ENCODE results near the gene KBTBD7. TPM values are rescaled to one million over a fixed set of nuclear protein-coding genes. Genes with fewer than 3 reads are reported as not detected.

Gene KBTBD7
- total RNA-seq, 1 experiment from 2014 or later, result 6.4 TPM

- no peak overlapping the region for H3K4me3 Mint-ChIP-seq (ENCODE audit: low read depth, unreplicated experiment)
- H3K27me3 Mint-ChIP-seq (ENCODE audit: unreplicated experiment), result no peaks in the 10 kb centered on the region
- H3K9me3 Mint-ChIP-seq (ENCODE audit: low read depth, unreplicated experiment), result no peaks in the 10 kb centered on the region
- no peak for TF ChIP-seq CTCF (IDR thresholded peaks at IDR 0.05; ENCODE audit: unreplicated experiment)
- no TSS peak for BruUV-seq (replicated peaks)
- intact Hi-C loops (cut with micrococcal nuclease; ENCODE audit: unreplicated experiment), result no loop called here
- H3K27ac Mint-ChIP-seq (ENCODE audit: unreplicated experiment), result no peak overlapping the region
- H3K36me3 Mint-ChIP-seq (ENCODE audit: insufficient read depth, unreplicated experiment), result peaks cover 1% of the 10 kb centered on the region
- no peak for DNase-seq
- CTCF ChIA-PET, result no interaction called here
- H3K4me1 Mint-ChIP-seq (ENCODE audit: low read depth, unreplicated experiment), result no peaks in the 10 kb centered on the region
These were observed 5.2 kb upstream of the KBTBD7 start for GRCh38 chr13:41199526-41199925.

- no peak overlapping the region for H3K4me3 Mint-ChIP-seq (ENCODE audit: low read depth, unreplicated experiment)
- no peak for DNase-seq
- no peaks in the 10 kb centered on the region for H3K9me3 Mint-ChIP-seq (ENCODE audit: low read depth, unreplicated experiment)
- peaks cover 6% of the 10 kb centered on the region for H3K36me3 Mint-ChIP-seq (ENCODE audit: insufficient read depth, unreplicated experiment)
- H3K27ac Mint-ChIP-seq (ENCODE audit: unreplicated experiment), result no peak overlapping the region
- intact Hi-C loops (cut with micrococcal nuclease; ENCODE audit: unreplicated experiment), result no loop called here
- CTCF ChIA-PET, result no interaction called here
- H3K27me3 Mint-ChIP-seq (ENCODE audit: unreplicated experiment), result no peaks in the 10 kb centered on the region
- BruUV-seq (replicated peaks), result no TSS peak
- no peak for TF ChIP-seq CTCF (IDR thresholded peaks at IDR 0.05; ENCODE audit: unreplicated experiment)
- no peaks in the 10 kb centered on the region for H3K4me1 Mint-ChIP-seq (ENCODE audit: low read depth, unreplicated experiment)
These were observed 4.7 kb upstream of the KBTBD7 start for GRCh38 chr13:41199079-41199478.

GRCh38 chr13:41196620-41197019 is 2.3 kb upstream of the KBTBD7 start:
- DNase-seq, result no peak

GRCh38 chr13:41196011-41196410 is 1.6 kb upstream of the KBTBD7 start:
- CTCF ChIA-PET, result interaction anchor here (1.0 to 1.7 kb wide), 4 partner anchors 20 to 141 kb away, joined by 3 read pairs; no protein-coding TSS in a partner anchor
- BruUV-seq (replicated peaks), result no TSS peak
- no peak for TF ChIP-seq CTCF (IDR thresholded peaks at IDR 0.05; ENCODE audit: unreplicated experiment)
- H3K4me1 Mint-ChIP-seq (ENCODE audit: low read depth, unreplicated experiment), result no peaks in the 10 kb centered on the region
- intact Hi-C loops (cut with micrococcal nuclease; ENCODE audit: unreplicated experiment), result loop anchor here (1.0 kb wide), 1 partner anchor 121 kb away; no protein-coding TSS in a partner anchor
- peaks cover 10% of the 10 kb centered on the region for H3K36me3 Mint-ChIP-seq (ENCODE audit: insufficient read depth, unreplicated experiment)
- H3K27ac Mint-ChIP-seq (ENCODE audit: unreplicated experiment), result no peak overlapping the region
- H3K9me3 Mint-ChIP-seq (ENCODE audit: low read depth, unreplicated experiment), result no peaks in the 10 kb centered on the region
- no peak for DNase-seq
- H3K27me3 Mint-ChIP-seq (ENCODE audit: unreplicated experiment), result no peaks in the 10 kb centered on the region
- no peak overlapping the region for H3K4me3 Mint-ChIP-seq (ENCODE audit: low read depth, unreplicated experiment)

More at GRCh38 chr13:41196620-41197019, 2.3 kb upstream of the KBTBD7 start:
- Mint-ChIP-seq H3K4me1 (ENCODE audit: low read depth, unreplicated experiment) (no peaks in the 10 kb centered on the region), H3K27ac (ENCODE audit: unreplicated experiment) (no peak overlapping the region), H3K27me3 (ENCODE audit: unreplicated experiment) (no peaks in the 10 kb centered on the region), H3K36me3 (ENCODE audit: insufficient read depth, unreplicated experiment) (peaks cover 10% of the 10 kb centered on the region), H3K9me3 (ENCODE audit: low read depth, unreplicated experiment) (no peaks in the 10 kb centered on the region), H3K4me3 (ENCODE audit: low read depth, unreplicated experiment) (no peak overlapping the region)
- intact Hi-C loops (cut with micrococcal nuclease; ENCODE audit: unreplicated experiment), result loop anchor here (1.0 kb wide), 1 partner anchor 121 kb away; no protein-coding TSS in a partner anchor
- CTCF ChIA-PET, result interaction anchor here (1.0 to 1.7 kb wide), 4 partner anchors 19 to 141 kb away, joined by 3 read pairs; no protein-coding TSS in a partner anchor
- BruUV-seq (replicated peaks), result no TSS peak
- TF ChIP-seq CTCF (IDR thresholded peaks at IDR 0.05; ENCODE audit: unreplicated experiment), result no peak
